C4-2B (cell line): ENCODE data around the gene ZFR2.
"Not testable (repeated sequence)": the region's sequence is repeated elsewhere in the genome, so short reads cannot be mapped to it uniquely, and the experiment has no call there.

ENCODE experiments used
- H3K27ac ChIP-seq: fragments of 450-650 bp; 2 replicates; pipeline ENCODE4 v1.5.1; 2017
- CTCF ChIP-seq: fragments of 450-650 bp; conservative IDR thresholded peaks from 2 replicates; pipeline ENCODE4 v1.5.1; 2017; ENCODE audit warnings: mild to moderate bottlenecking
- ZFX ChIP-seq: fragments of 450-650 bp; IDR thresholded peaks from 2 replicates; pipeline ENCODE4 v1.6.1; 2017

ZFR2 gene

GRCh38 chr19:3768748-3769099 lies 100.1 kb downstream of the ZFR2 start:
- TF ChIP-seq ZFX, result no peak
- TF ChIP-seq CTCF, result no peak
- no peak overlapping the region for H3K27ac ChIP-seq

GRCh38 chr19:3768015-3768747 lies 100.7 kb downstream of the ZFR2 start:
- H3K27ac ChIP-seq, result no peak overlapping the region
- TF ChIP-seq ZFX (no peak), CTCF (no peak)

- TF ChIP-seq CTCF (no peak), ZFX (no peak)
- no peak overlapping the region for H3K27ac ChIP-seq
Measured at GRCh38 chr19:3767050-3767449, 101.8 kb downstream of the ZFR2 start.

GRCh38 chr19:3766520-3766919 lies 102.3 kb downstream of the ZFR2 start:
- no peak overlapping the region for H3K27ac ChIP-seq
- TF ChIP-seq CTCF, result no peak
- TF ChIP-seq ZFX, result no peak

GRCh38 chr19:3765757-3766156 lies 103.1 kb downstream of the ZFR2 start:
- not testable (repeated sequence) for H3K27ac ChIP-seq

- TF ChIP-seq CTCF, result no peak
- no peak for TF ChIP-seq ZFX
- H3K27ac ChIP-seq, result no peak overlapping the region
Measured at GRCh38 chr19:3765121-3765520, 103.7 kb downstream of the ZFR2 start.

- TF ChIP-seq CTCF (no peak), ZFX (no peak)
Measured at GRCh38 chr19:3762501-3763459, 106.1 kb downstream of the ZFR2 start, which contains the start of gene MRPL54. Gene MRPL54 (plus strand): TSS chr19:3762682. CDS start chr19:3762701, 19 bp downstream.

More at GRCh38 chr19:3762501-3763459, 106.1 kb downstream of the ZFR2 start, which contains the start of gene MRPL54:
- peak within 1 kb of the TSS; percentile 95 for H3K27ac ChIP-seq
